WTC11 (cell line): Measurements from ENCODE around the gene TCP11. TPM values are rescaled to one million over a fixed set of nuclear protein-coding genes. Genes with fewer than 3 reads are reported as not detected.
A peak's percentile ranks its signal among the peaks of the same experiment; 100 is the strongest.

Source experiments
- ATAC-seq: fragments of 200-7000 bp; cut with Tn5 transposase; 2 replicates; pipeline ENCODE4 v1.10.0; 2021; ENCODE audit warnings: mild to moderate bottlenecking, moderate library complexity
- CTCF ChIA-PET: fragments of 300-600 bp; sonication (Branson Sonifier 250); formaldehyde crosslinking; loops from one replicate; lab custom pipeline; 2021; ENCODE audit warnings: antibody characterized with exemption; lab: Charles Lee
- POLR2A ChIA-PET: fragments of 350-600 bp; sonication (Branson Sonifier 250); formaldehyde crosslinking; loops from one replicate; lab custom pipeline; 2021; ENCODE audit warnings: antibody characterized with exemption; lab: Charles Lee
- DNase-seq: peaks from one replicate; pipeline ENCODE4 v3.0.0; 2021; ENCODE audit warnings: low spot score
- H3K27ac Mint-ChIP-seq: 2 replicates; pipeline ENCODE4 v1.8.0; 2021; ENCODE audit warnings: mixed read lengths
- H3K27me3 Mint-ChIP-seq: 2 replicates; pipeline ENCODE4 v1.8.0; 2021; ENCODE audit warnings: low read depth, mild to moderate bottlenecking, moderate library complexity, mixed read lengths
- H3K36me3 Mint-ChIP-seq: 2 replicates; pipeline ENCODE4 v1.8.0; 2021; ENCODE audit warnings: mixed read lengths
- H3K4me1 Mint-ChIP-seq: 2 replicates; pipeline ENCODE4 v1.8.0; 2022; ENCODE audit warnings: mixed read lengths
- H3K4me3 Mint-ChIP-seq: 2 replicates; pipeline ENCODE4 v1.8.0; 2021; ENCODE audit warnings: mild to moderate bottlenecking, moderate library complexity, mixed read lengths
- H3K9me3 Mint-ChIP-seq: 2 replicates; pipeline ENCODE4 v1.8.0; 2021; ENCODE audit warnings: mixed read lengths
- CREB1 ChIP-seq: sonication (generic); formaldehyde crosslinking; IDR thresholded peaks from 2 replicates; pipeline ENCODE4 v1.8.0; 2023; ENCODE audit warnings: mild to moderate bottlenecking, missing genetic modification reagents
- CTCF ChIP-seq: fragments of 200-600 bp; IDR thresholded peaks from 2 replicates; pipeline ENCODE4 v1.8.0; 2022; ENCODE audit warnings: antibody characterized with exemption
- E2F4 ChIP-seq: sonication (generic); formaldehyde crosslinking; IDR thresholded peaks from 2 replicates; pipeline ENCODE4 v1.8.1; 2022; ENCODE audit warnings: low read depth, mild to moderate bottlenecking, moderate library complexity, missing genetic modification reagents, borderline replicate concordance
- ERG ChIP-seq: fragments of 250-450 bp; sonication (Bioruptor Pico); IDR thresholded peaks from 2 replicates; pipeline ENCODE4 v1.8.0; 2021; ENCODE audit warnings: mild to moderate bottlenecking
- ESRRA ChIP-seq: sonication (generic); formaldehyde crosslinking; IDR thresholded peaks from 2 replicates; pipeline ENCODE4 v1.8.1; 2022; ENCODE audit warnings: mild to moderate bottlenecking, missing genetic modification reagents, borderline replicate concordance
- ETV6 ChIP-seq: sonication (generic); formaldehyde crosslinking; IDR thresholded peaks from 2 replicates; pipeline ENCODE4 v1.8.1; 2022; ENCODE audit warnings: mild to moderate bottlenecking, missing genetic modification reagents
- IRF2 ChIP-seq: sonication (generic); formaldehyde crosslinking; IDR thresholded peaks from 2 replicates; pipeline ENCODE4 v1.8.0; 2022; ENCODE audit warnings: low read depth, missing genetic modification reagents, borderline replicate concordance
- JAZF1 ChIP-seq: fragments of 250-450 bp; sonication (Bioruptor Pico); IDR thresholded peaks from 2 replicates; pipeline ENCODE4 v1.9.0; 2021; ENCODE audit warnings: moderate library complexity, mild to moderate bottlenecking, inconsistent platforms
- MXD4 ChIP-seq: fragments of 250-450 bp; sonication (Bioruptor Pico); IDR thresholded peaks from 2 replicates; pipeline ENCODE4 v1.8.0; 2021; ENCODE audit warnings: mild to moderate bottlenecking, moderate library complexity, borderline replicate concordance
- NFE2L1 ChIP-seq: sonication (generic); formaldehyde crosslinking; IDR thresholded peaks from 2 replicates; pipeline ENCODE4 v1.8.1; 2023; ENCODE audit warnings: missing genetic modification reagents
- NR3C1 ChIP-seq: sonication (generic); formaldehyde crosslinking; conservative IDR thresholded peaks from 2 replicates; pipeline ENCODE4 v1.8.1; 2023; ENCODE audit warnings: low read depth, mild to moderate bottlenecking, missing genetic modification reagents
- STAT6 ChIP-seq: sonication (generic); formaldehyde crosslinking; conservative IDR thresholded peaks from 2 replicates; pipeline ENCODE4 v1.8.1; 2023; ENCODE audit warnings: mild to moderate bottlenecking, low read depth, missing genetic modification reagents, moderate library complexity
- TCF7 ChIP-seq: sonication (generic); formaldehyde crosslinking; IDR thresholded peaks from 2 replicates; pipeline ENCODE4 v1.8.0; 2022; ENCODE audit warnings: mild to moderate bottlenecking, low read depth, missing genetic modification reagents, moderate library complexity
- USF1 ChIP-seq: sonication (generic); formaldehyde crosslinking; IDR thresholded peaks from 2 replicates; pipeline ENCODE4 v1.8.0; 2022; ENCODE audit warnings: mild to moderate bottlenecking, missing genetic modification reagents
- ZNF121 ChIP-seq: sonication (generic); formaldehyde crosslinking; IDR thresholded peaks from 2 replicates; pipeline ENCODE4 v1.8.0; 2023; ENCODE audit warnings: missing genetic modification reagents
- ZNF263 ChIP-seq: sonication (generic); formaldehyde crosslinking; IDR thresholded peaks from 2 replicates; pipeline ENCODE4 v1.8.1; 2022; ENCODE audit warnings: low read depth, mild to moderate bottlenecking, moderate library complexity, missing genetic modification reagents
- ZNF425 ChIP-seq: fragments of 250-450 bp; sonication (Bioruptor Pico); conservative IDR thresholded peaks from 2 replicates; pipeline ENCODE4 v1.9.0; 2021; ENCODE audit warnings: mild to moderate bottlenecking
- ZNF671 ChIP-seq: fragments of 250-450 bp; sonication (Bioruptor Pico); IDR thresholded peaks from 2 replicates; pipeline ENCODE4 v1.8.0; 2021; ENCODE audit warnings: mild to moderate bottlenecking
- total RNA-seq: library from RNA; stranded (reverse); gene quantifications from 3 replicates; pipeline ENCODE4 v1.2.3, GENCODE V29; 2021

The TCP11 gene
- total RNA-seq, 1 experiment from 2014 or later = not detected

GRCh38 chr6:35076997-35077712, 64.0 kb downstream of the TCP11 start:
- peaks cover 15% of the 10 kb centered on the region for H3K36me3 Mint-ChIP-seq
- H3K27ac Mint-ChIP-seq = peak overlapping the region; percentile 32; the same call in 1 of the 2 replicates
- DNase-seq = no peak
- H3K9me3 Mint-ChIP-seq = no peaks in the 10 kb centered on the region
- peaks cover 15% of the 10 kb centered on the region for H3K4me1 Mint-ChIP-seq
- no peaks in the 10 kb centered on the region for H3K27me3 Mint-ChIP-seq
- CTCF ChIA-PET = interaction anchor here (0.6 kb wide), 1 partner anchor 149 kb away, joined by 3 read pairs; no protein-coding TSS in a partner anchor
- H3K4me3 Mint-ChIP-seq = no peak overlapping the region
- no peak for TF ChIP-seq TCF7 (CRISPR knock-in tag)
- TF ChIP-seq MXD4 = no peak
- POLR2A ChIA-PET = no interaction called here
- ATAC-seq = no peak

- CTCF ChIA-PET = interaction anchor here (1.2 to 2.3 kb wide), 2 partner anchors 51 to 87 kb away, joined by 4 to 12 read pairs; no protein-coding TSS in a partner anchor
Observed at GRCh38 chr6:35073766-35074471, 67.2 kb downstream of the TCP11 start.

More at GRCh38 chr6:35073766-35074471, 67.2 kb downstream of the TCP11 start:
- POLR2A ChIA-PET = no interaction called here
- TF ChIP-seq ZNF121 (CRISPR knock-in tag) (no peak), NR3C1 (CRISPR knock-in tag) (no peak), ZNF671 (CRISPR knock-in tag) (no peak), NFE2L1 (CRISPR knock-in tag) (no peak), E2F4 (CRISPR knock-in tag) (no peak), ESRRA (CRISPR knock-in tag) (no peak), ZNF425 (CRISPR knock-in tag) (no peak), CTCF (no peak), STAT6 (no peak), ERG (CRISPR knock-in tag) (no peak), JAZF1 (no peak), ETV6 (CRISPR knock-in tag) (no peak), ZNF263 (CRISPR knock-in tag) (no peak), CREB1 (CRISPR knock-in tag) (no peak), USF1 (CRISPR knock-in tag) (no peak), IRF2 (no peak)
- Mint-ChIP-seq H3K36me3 (peaks cover 4% of the 10 kb centered on the region; the same call in 1 of the 2 replicates), H3K4me1 (peaks cover 28% of the 10 kb centered on the region), H3K4me3 (no peak overlapping the region), H3K27me3 (no peaks in the 10 kb centered on the region), H3K27ac (peak overlapping the region; percentile 74), H3K9me3 (no peaks in the 10 kb centered on the region)
- no peak for ATAC-seq
- no peak for DNase-seq
